Stimulated activated CD4-positive, alpha-beta T cell treated with anti-CD3 and anti-CD28 coated beads, TNF-alpha, amount 100 ng/mL, for 24 hours (primary cell): Measurements from ENCODE around the gene CHN1.

Experiments used
- DNase-seq, 3 experiments: peaks; one replicate each; pipeline ENCODE4 v3.0.0-alpha.2; 2020; ENCODE audit warnings: low read depth in 3 of 3

Gene CHN1

GRCh38 chr2:174971868-174972781, 33.1 kb downstream of the CHN1 start:
- no peak for DNase-seq

DNA sequence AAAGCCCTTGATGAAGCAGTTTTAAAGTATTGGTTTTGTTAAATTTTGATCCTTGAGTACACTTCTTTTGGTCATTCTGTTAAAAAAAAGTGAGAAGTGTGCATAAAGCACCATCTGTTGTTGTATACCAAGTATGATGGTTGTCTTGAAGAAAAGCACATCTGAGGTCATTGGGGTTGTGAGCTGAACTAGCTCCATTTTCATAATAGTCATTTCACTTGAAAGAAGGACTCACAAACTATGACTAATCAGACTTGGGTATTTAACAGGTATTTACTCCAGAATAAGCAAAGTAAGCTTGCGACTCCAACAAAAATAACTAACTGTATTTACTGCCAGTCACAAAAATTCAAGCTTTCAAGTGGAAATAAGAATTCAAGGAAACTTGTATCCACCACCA, 35.1 kb downstream of the CHN1 start:
- no peak for DNase-seq

DNA sequence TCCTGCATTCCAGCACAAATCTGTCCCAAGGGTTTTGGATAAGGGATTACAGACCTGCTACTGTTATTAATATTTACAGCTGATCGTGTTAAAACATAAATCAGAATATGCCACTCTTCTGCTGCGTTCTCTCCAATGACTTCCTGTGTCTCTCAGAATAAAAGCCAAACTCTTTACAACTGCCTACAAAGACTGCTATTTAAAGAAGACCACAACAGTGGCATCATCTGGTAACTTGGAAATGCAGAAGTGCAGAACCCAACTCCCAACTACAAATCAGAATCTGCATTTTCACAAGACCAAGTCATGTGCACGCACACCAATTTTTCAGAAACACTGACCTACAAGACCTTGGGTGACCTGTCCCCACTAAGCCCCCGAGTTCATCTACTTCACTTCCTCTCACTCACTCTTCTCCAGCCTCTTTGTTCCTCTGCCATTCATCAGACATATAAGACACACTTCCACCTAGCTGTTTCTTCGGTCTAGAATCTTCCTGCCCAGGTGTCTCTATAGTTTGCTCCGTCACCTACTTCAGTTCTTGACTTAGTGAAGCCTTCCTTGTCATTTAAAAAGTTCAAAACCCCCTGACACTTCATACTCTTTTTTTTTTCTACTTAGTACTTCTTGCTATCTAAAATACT, 36.0 kb downstream of the CHN1 start:
- no peak for DNase-seq

DNA sequence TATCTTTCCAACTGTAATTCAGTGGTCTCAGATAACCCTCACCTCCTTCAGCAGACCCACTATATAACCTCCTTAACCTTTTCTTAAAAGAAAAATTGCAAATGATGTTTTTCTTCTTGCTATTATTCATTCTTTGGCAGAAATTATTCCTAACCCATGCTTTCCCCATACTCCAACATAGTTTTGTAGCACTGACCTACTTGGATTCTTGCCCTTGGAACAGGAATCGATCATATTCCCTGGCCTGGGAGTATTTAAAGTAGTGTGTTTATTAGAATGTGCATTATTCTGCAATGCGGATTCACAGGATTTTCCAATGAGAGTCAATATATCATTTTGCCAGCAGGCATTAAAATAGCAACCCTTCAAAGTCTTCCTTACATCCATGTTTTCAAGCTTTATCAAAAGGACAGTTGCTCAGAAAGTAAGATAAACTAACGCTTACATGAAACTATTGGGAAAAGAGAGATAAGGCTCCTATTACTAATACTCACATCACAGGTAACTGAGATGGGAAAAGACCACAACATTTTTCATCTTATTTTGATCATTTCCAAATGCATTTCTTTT, 37.4 kb downstream of the CHN1 start:
- no peak for DNase-seq

GRCh38 chr2:174967086-174967485, 38.1 kb downstream of the CHN1 start:
- DNase-seq: no peak

- DNase-seq: no peak
Observed at GRCh38 chr2:174965992-174966744, 39.0 kb downstream of the CHN1 start.

- DNase-seq: no peak
Observed at GRCh38 chr2:174965551-174965950, 39.6 kb downstream of the CHN1 start.

- DNase-seq: no peak
Observed at GRCh38 chr2:174964404-174964803, 40.8 kb downstream of the CHN1 start.

- no peak for DNase-seq
Observed at GRCh38 chr2:174963437-174964400, 41.5 kb downstream of the CHN1 start.

DNA sequence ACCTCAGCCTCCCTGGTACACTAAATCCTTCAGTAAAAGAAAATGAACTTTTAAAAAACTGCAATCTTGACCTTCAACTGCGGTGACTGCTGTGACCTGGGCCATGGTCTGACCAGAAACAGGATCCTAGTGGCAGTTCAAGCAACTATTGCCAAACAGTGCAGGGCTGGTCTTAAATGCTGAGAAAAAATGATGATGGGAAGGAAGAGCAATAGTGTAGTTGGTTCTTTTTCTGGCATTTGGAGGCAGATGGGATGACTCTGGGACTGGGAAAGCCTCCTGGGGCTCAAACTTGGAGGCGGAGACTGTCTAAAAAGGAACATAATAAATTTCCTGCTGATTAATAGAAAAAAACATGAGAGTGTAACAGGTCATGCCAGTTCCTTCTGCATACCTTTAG, 45.4 kb downstream of the CHN1 start:
- DNase-seq: no peak

- no peak for DNase-seq
Observed at GRCh38 chr2:174957050-174957449, 48.1 kb downstream of the CHN1 start.

- no peak for DNase-seq
Observed at GRCh38 chr2:174952607-174953006, 52.6 kb downstream of the CHN1 start.

DNA sequence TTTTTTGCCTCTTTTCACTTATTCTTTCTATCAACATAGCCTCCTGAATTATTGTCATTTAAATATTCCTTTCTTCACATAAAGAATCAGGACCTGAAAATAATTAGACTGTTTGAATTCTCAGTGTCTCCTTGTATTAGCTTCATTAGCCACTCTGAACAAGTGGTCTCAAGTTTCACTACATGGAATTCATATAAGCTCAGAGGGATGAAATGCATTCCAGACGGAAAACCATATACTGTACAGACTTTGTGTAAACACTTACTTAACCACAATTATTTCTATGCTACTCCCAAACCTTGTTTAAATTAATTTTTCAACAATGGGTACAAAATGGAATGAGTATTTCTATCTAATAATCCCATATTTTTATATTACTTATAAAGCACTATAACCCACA, 53.4 kb downstream of the CHN1 start:
- DNase-seq: no peak

- no peak for DNase-seq
Observed at GRCh38 chr2:174949988-174950687, 55.0 kb downstream of the CHN1 start.

GRCh38 chr2:174945601-174946260, 59.5 kb downstream of the CHN1 start:
- no peak for DNase-seq

DNA sequence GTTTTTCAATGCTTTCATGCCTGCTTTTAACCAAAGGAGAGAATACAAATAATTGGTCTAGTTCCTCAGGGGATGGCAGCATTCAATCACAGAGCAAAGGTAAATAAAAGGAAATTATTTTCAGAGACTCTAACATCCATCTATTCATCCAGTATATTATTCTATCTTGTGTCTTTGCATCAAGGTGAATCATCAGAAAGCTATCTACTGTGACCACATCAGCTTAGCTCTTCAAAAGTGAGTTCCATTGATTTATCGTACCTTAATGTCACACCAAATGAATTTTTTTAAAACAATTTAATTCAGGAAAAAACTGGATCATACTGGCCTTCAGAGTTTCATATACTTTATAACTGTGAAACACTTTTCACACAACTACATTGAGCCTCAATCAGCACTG, 66.1 kb downstream of the CHN1 start:
- no peak for DNase-seq

- no peak for DNase-seq
Observed at GRCh38 chr2:174931724-174932123, 73.5 kb downstream of the CHN1 start.

DNA sequence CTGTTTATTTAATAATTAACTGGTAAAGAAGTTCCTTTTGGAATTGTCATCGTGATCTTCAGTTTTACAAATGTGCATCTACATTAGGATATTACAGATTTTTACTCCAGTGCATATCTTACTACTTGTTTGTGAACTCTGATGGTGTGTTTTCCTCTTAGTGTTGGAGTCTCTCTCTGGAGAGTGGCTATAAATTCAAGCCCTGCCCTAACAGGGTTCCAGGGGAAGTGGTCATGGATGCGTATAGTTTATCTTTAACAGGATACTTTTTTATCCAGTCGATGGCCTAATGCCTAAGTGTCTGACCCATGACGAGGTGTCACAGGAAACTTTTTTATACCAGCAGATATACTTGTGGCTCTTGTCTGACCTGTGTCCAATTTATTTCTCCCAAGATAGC, 75.4 kb downstream of the CHN1 start:
- no peak for DNase-seq

- DNase-seq: no peak
Observed at GRCh38 chr2:174925046-174925784, 80.0 kb downstream of the CHN1 start.
